ENCODE results near the gene PSMG1. TPM values are rescaled to one million over a fixed set of nuclear protein-coding genes. Genes with fewer than 3 reads are reported as not detected.

PSMG1 gene
- total RNA-seq, 2 experiments from 2014 or later, result 70.8 to 70.9 TPM

GRCh38 chr21:39184050-39184980 lies 1.1 kb upstream of the PSMG1 start:
- peak overlapping the region; percentile 92 for H3K4me3 Mint-ChIP-seq
- H3K27ac Mint-ChIP-seq, result peak overlapping the region; percentile 88
- H3K27me3 Mint-ChIP-seq (ENCODE audit: low read depth), result no peaks in the 10 kb centered on the region
- H3K36me3 Mint-ChIP-seq (ENCODE audit: low read depth), result peaks cover 22% of the 10 kb centered on the region
- H3K4me1 Mint-ChIP-seq (ENCODE audit: low read depth), result peaks cover 64% of the 10 kb centered on the region
- CTCF ChIA-PET, result interaction anchor here (1.1 kb wide), 1 partner anchor 203 kb away, joined by 5 read pairs; no protein-coding TSS in a partner anchor
- no peak for DNase-seq
- intact Hi-C loops (cut with micrococcal nuclease), result no loop called here
- no peaks in the 10 kb centered on the region for H3K9me3 Mint-ChIP-seq

- H3K9me3 Mint-ChIP-seq, result no peaks in the 10 kb centered on the region
- peaks cover 55% of the 10 kb centered on the region for H3K4me1 Mint-ChIP-seq (ENCODE audit: low read depth)
- H3K4me3 Mint-ChIP-seq, result peak overlapping the region; percentile 92
- intact Hi-C loops (cut with micrococcal nuclease), result loop anchor here (1.0 to 2.0 kb wide), 7 partner anchors 26 to 415 kb away; partner anchors contain the start of genes ETS2, HMGN1 and LCA5L
- peaks cover 32% of the 10 kb centered on the region for H3K36me3 Mint-ChIP-seq (ENCODE audit: low read depth)
- peak; percentile 19 for DNase-seq
- H3K27ac Mint-ChIP-seq, result peak overlapping the region; percentile 90
- CTCF ChIA-PET, result interaction anchor here (0.9 to 1.1 kb wide), 2 partner anchors 165 to 205 kb away, joined by 3 to 5 read pairs; no protein-coding TSS in a partner anchor
- no peaks in the 10 kb centered on the region for H3K27me3 Mint-ChIP-seq (ENCODE audit: low read depth)
These were observed 573 bp downstream of the PSMG1 start for GRCh38 chr21:39182484-39183271.

GRCh38 chr21:39182016-39182415 lies 1.2 kb downstream of the PSMG1 start:
- Mint-ChIP-seq H3K4me3 (peak overlapping the region; percentile 92), H3K9me3 (no peaks in the 10 kb centered on the region), H3K27ac (peak overlapping the region; percentile 90), H3K27me3 (ENCODE audit: low read depth) (no peaks in the 10 kb centered on the region), H3K4me1 (ENCODE audit: low read depth) (peaks cover 48% of the 10 kb centered on the region), H3K36me3 (ENCODE audit: low read depth) (peaks cover 32% of the 10 kb centered on the region)
- intact Hi-C loops (cut with micrococcal nuclease), result loop anchor here (2.0 kb wide), 1 partner anchor 27 kb away; no protein-coding TSS in a partner anchor
- DNase-seq, result no peak
- CTCF ChIA-PET, result no interaction called here

- no peaks in the 10 kb centered on the region for H3K9me3 Mint-ChIP-seq
These were observed 1.9 kb downstream of the PSMG1 start for GRCh38 chr21:39181205-39181818.

GRCh38 chr21:39180429-39181019 lies 2.7 kb downstream of the PSMG1 start:
- Mint-ChIP-seq H3K4me1 (ENCODE audit: low read depth) (peaks cover 46% of the 10 kb centered on the region), H3K27ac (no peak overlapping the region), H3K4me3 (no peak overlapping the region), H3K27me3 (ENCODE audit: low read depth) (no peaks in the 10 kb centered on the region), H3K36me3 (ENCODE audit: low read depth) (peaks cover 37% of the 10 kb centered on the region), H3K9me3 (no peaks in the 10 kb centered on the region)
- CTCF ChIA-PET, result interaction anchor here (0.6 to 1.3 kb wide), 7 partner anchors 11 to 1553 kb away, joined by 3 to 4 read pairs (median 3); no protein-coding TSS in a partner anchor
- DNase-seq, result no peak
- intact Hi-C loops (cut with micrococcal nuclease), result no loop called here

More at GRCh38 chr21:39181205-39181818, 1.9 kb downstream of the PSMG1 start:
- peaks cover 32% of the 10 kb centered on the region for H3K36me3 Mint-ChIP-seq (ENCODE audit: low read depth)
- no peak overlapping the region for H3K27ac Mint-ChIP-seq
- CTCF ChIA-PET, result interaction anchor here (0.6 to 1.3 kb wide), 9 partner anchors 10 to 1554 kb away, joined by 3 to 4 read pairs (median 3); no protein-coding TSS in a partner anchor
- H3K4me3 Mint-ChIP-seq, result peak overlapping the region; percentile 92
- no peaks in the 10 kb centered on the region for H3K27me3 Mint-ChIP-seq (ENCODE audit: low read depth)
- H3K4me1 Mint-ChIP-seq (ENCODE audit: low read depth), result peaks cover 44% of the 10 kb centered on the region
- DNase-seq, result no peak
- intact Hi-C loops (cut with micrococcal nuclease), result no loop called here

- no peaks in the 10 kb centered on the region for H3K9me3 Mint-ChIP-seq
- CTCF ChIA-PET, result no interaction called here
- peaks cover 45% of the 10 kb centered on the region for H3K36me3 Mint-ChIP-seq (ENCODE audit: low read depth)
- peaks cover 34% of the 10 kb centered on the region for H3K4me1 Mint-ChIP-seq (ENCODE audit: low read depth)
- no peaks in the 10 kb centered on the region for H3K27me3 Mint-ChIP-seq (ENCODE audit: low read depth)
- intact Hi-C loops (cut with micrococcal nuclease), result loop anchor here (5.0 kb wide), 1 partner anchor 446 kb away; no protein-coding TSS in a partner anchor
- H3K4me3 Mint-ChIP-seq, result no peak overlapping the region
- H3K27ac Mint-ChIP-seq, result no peak overlapping the region
- no peak for DNase-seq
These were observed 4.8 kb downstream of the PSMG1 start for GRCh38 chr21:39178421-39178820.

GRCh38 chr21:39176271-39176709 lies 7.0 kb downstream of the PSMG1 start:
- H3K36me3 Mint-ChIP-seq (ENCODE audit: low read depth), result peaks cover 46% of the 10 kb centered on the region
- intact Hi-C loops (cut with micrococcal nuclease), result loop anchor here (5.0 kb wide), 1 partner anchor 444 kb away; no protein-coding TSS in a partner anchor

GRCh38 chr21:39175665-39176064 lies 7.6 kb downstream of the PSMG1 start:
- intact Hi-C loops (cut with micrococcal nuclease), result loop anchor here (5.0 kb wide), 1 partner anchor 443 kb away; no protein-coding TSS in a partner anchor
- H3K27me3 Mint-ChIP-seq (ENCODE audit: low read depth), result no peaks in the 10 kb centered on the region
- DNase-seq, result no peak
- H3K4me3 Mint-ChIP-seq, result no peak overlapping the region
- H3K36me3 Mint-ChIP-seq (ENCODE audit: low read depth), result peaks cover 45% of the 10 kb centered on the region
- CTCF ChIA-PET, result interaction anchor here (1.3 kb wide), 1 partner anchor 25 kb away, joined by 3 read pairs; no protein-coding TSS in a partner anchor
- H3K27ac Mint-ChIP-seq, result no peak overlapping the region
- no peaks in the 10 kb centered on the region for H3K9me3 Mint-ChIP-seq
- peaks cover 20% of the 10 kb centered on the region for H3K4me1 Mint-ChIP-seq (ENCODE audit: low read depth)

More at GRCh38 chr21:39176271-39176709, 7.0 kb downstream of the PSMG1 start:
- Mint-ChIP-seq H3K4me3 (no peak overlapping the region), H3K9me3 (no peaks in the 10 kb centered on the region), H3K27me3 (ENCODE audit: low read depth) (no peaks in the 10 kb centered on the region), H3K4me1 (ENCODE audit: low read depth) (peaks cover 23% of the 10 kb centered on the region), H3K27ac (no peak overlapping the region)
- DNase-seq, result no peak
- CTCF ChIA-PET, result interaction anchor here (0.6 to 1.3 kb wide), 3 partner anchors 24 to 323 kb away, joined by 3 read pairs; no protein-coding TSS in a partner anchor

- intact Hi-C loops (cut with micrococcal nuclease), result loop anchor here (5.0 kb wide), 1 partner anchor 443 kb away; no protein-coding TSS in a partner anchor
- Mint-ChIP-seq H3K4me3 (no peak overlapping the region), H3K27ac (no peak overlapping the region), H3K9me3 (no peaks in the 10 kb centered on the region), H3K27me3 (ENCODE audit: low read depth) (no peaks in the 10 kb centered on the region), H3K36me3 (ENCODE audit: low read depth) (peaks cover 44% of the 10 kb centered on the region), H3K4me1 (ENCODE audit: low read depth) (peaks cover 15% of the 10 kb centered on the region)
- DNase-seq, result no peak
- CTCF ChIA-PET, result no interaction called here
These were observed 8.1 kb downstream of the PSMG1 start for GRCh38 chr21:39175154-39175553.

- no peak overlapping the region for H3K27ac Mint-ChIP-seq
- no peak overlapping the region for H3K4me3 Mint-ChIP-seq
- no peak for DNase-seq
- no peaks in the 10 kb centered on the region for H3K27me3 Mint-ChIP-seq (ENCODE audit: low read depth)
- H3K36me3 Mint-ChIP-seq (ENCODE audit: low read depth), result peaks cover 35% of the 10 kb centered on the region
- CTCF ChIA-PET, result no interaction called here
- peaks cover 8% of the 10 kb centered on the region for H3K4me1 Mint-ChIP-seq (ENCODE audit: low read depth)
- intact Hi-C loops (cut with micrococcal nuclease), result no loop called here
- H3K9me3 Mint-ChIP-seq, result no peaks in the 10 kb centered on the region
These were observed 9.3 kb downstream of the PSMG1 start for GRCh38 chr21:39173716-39174680.
